H1 (cell line): ENCODE data around the gene ZC3HAV1. TPM values are rescaled to one million over a fixed set of nuclear protein-coding genes. Genes with fewer than 3 reads are reported as not detected.

Source experiments
- CTCF ChIA-PET: fragments of 300-600 bp; sonication (Branson Sonifier 250); formaldehyde crosslinking; loops from one replicate; lab custom pipeline; 2021; ENCODE audit not compliant: partially characterized antibody; lab: Charles Lee
- POLR2A ChIA-PET: fragments of 300-600 bp; sonication (Branson Sonifier 250); formaldehyde crosslinking; loops from one replicate; lab custom pipeline; 2021; ENCODE audit warnings: inconsistent platforms; ENCODE audit not compliant: partially characterized antibody; lab: Charles Lee
- DNase-seq, 2 experiments: peaks; one replicate each; pipeline versions ENCODE4 v3.0.0 to v3.0.0-alpha.2; 2010 to 2022; ENCODE audit warnings: low spot score in 2 of 2, low read depth in 1 of 2, mixed read lengths in 1 of 2
- FAIRE-seq: peaks from 2 replicates; lab custom pipeline; 2011; peaks lifted over from hg19 to GRCh38; lab: Jason Lieb, UNC
- H2AFZ ChIP-seq: 2 replicates; pipeline ENCODE4 v1.8.1; 2012; ENCODE audit warnings: low read length, inconsistent platforms
- H2AK5ac ChIP-seq: 2 replicates; pipeline ENCODE4 v1.6.1; 2013; ENCODE audit warnings: low read depth, low read length
- H2BK120ac ChIP-seq: replicated peaks from 2 replicates; pipeline ENCODE3; 2013; ENCODE audit warnings: low read depth, low read length, inconsistent platforms
- H2BK12ac ChIP-seq: 2 replicates; pipeline ENCODE4 v1.6.1; 2013; ENCODE audit warnings: low read depth, low read length
- H2BK15ac ChIP-seq: 2 replicates; pipeline ENCODE4 v1.6.1; 2013; ENCODE audit warnings: low read length
- H2BK20ac ChIP-seq: 2 replicates; pipeline ENCODE4 v1.6.1; 2013; ENCODE audit warnings: low read length
- H2BK5ac ChIP-seq: 2 replicates; pipeline ENCODE4 v1.6.1; 2013; ENCODE audit warnings: low read depth, low read length
- H3K14ac ChIP-seq: 2 replicates; pipeline ENCODE4 v1.6.1; 2013; ENCODE audit warnings: inconsistent platforms; ENCODE audit not compliant: insufficient read length
- H3K18ac ChIP-seq: 2 replicates; pipeline ENCODE4 v1.6.1; 2013; ENCODE audit warnings: low read length; ENCODE audit errors: extremely low read depth
- H3K23ac ChIP-seq: 2 replicates; pipeline ENCODE4 v1.6.1; 2013; ENCODE audit warnings: inconsistent platforms; ENCODE audit not compliant: insufficient read length
- H3K23me2 ChIP-seq: 2 replicates; pipeline ENCODE4 v1.6.1; 2013; ENCODE audit warnings: low read depth, low read length
- H3K27ac ChIP-seq: 2 replicates; pipeline ENCODE4 v1.6.1; 2011; ENCODE audit warnings: low read depth, low read length, inconsistent platforms
- H3K27me3 ChIP-seq, 4 experiments: replicated peaks in 1 of 4; 1 replicate in 1 of 4; 2 replicates in 3 of 4; pipeline versions ENCODE4 v1.6.1 to v1.8.1; 2011 to 2013; ENCODE audit warnings: low read length in 3 of 4, mild to moderate bottlenecking in 3 of 4, inconsistent platforms in 2 of 4, mixed read lengths in 2 of 4, moderate library complexity in 1 of 4; ENCODE audit not compliant: control insufficient read depth in 3 of 4, insufficient read depth in 3 of 4; ENCODE audit errors: extremely low read depth in 1 of 4
- H3K36me3 ChIP-seq, 4 experiments: 2 replicates each; pipeline versions ENCODE4 v1.6.1 to v1.8.1; 2011 to 2013; ENCODE audit warnings: mild to moderate bottlenecking in 4 of 4, low read length in 3 of 4, moderate library complexity in 2 of 4, control low read depth in 1 of 4, inconsistent platforms in 1 of 4; ENCODE audit not compliant: insufficient read depth in 4 of 4, control insufficient read depth in 2 of 4
- H3K4ac ChIP-seq: replicated peaks from 2 replicates; pipeline ENCODE3; 2013; ENCODE audit warnings: low read length, low read depth, mixed read lengths, inconsistent platforms; ENCODE audit not compliant: insufficient read length
- H3K4me1 ChIP-seq, 4 experiments: replicated peaks in 1 of 4; 1 replicate in 1 of 4; 2 replicates in 3 of 4; pipeline versions ENCODE4 v1.6.1 to v1.8.1; 2011 to 2013; ENCODE audit warnings: low read length in 3 of 4, inconsistent platforms in 2 of 4, mixed read lengths in 1 of 4; ENCODE audit not compliant: insufficient read depth in 4 of 4, control insufficient read depth in 3 of 4
- H3K4me2 ChIP-seq, 2 experiments: 2 replicates each; pipeline versions ENCODE4 v1.6.1 to v1.8.1; 2011 to 2013; ENCODE audit warnings: low read depth in 2 of 2, low read length in 2 of 2, control low read depth in 1 of 2, inconsistent platforms in 1 of 2, mild to moderate bottlenecking in 1 of 2; ENCODE audit not compliant: insufficient read depth in 1 of 2
- H3K4me3 ChIP-seq, 4 experiments: fragments of 200-600, 300-600 bp in 1 of 4; sonication (generic), shearing (Covaris generic), sonication (Bioruptor Twin) in 1 of 4; 2 replicates each; pipeline versions ENCODE4 v1.5.1 to v1.8.1; 2011 to 2016; ENCODE audit warnings: low read length in 4 of 4, low read depth in 3 of 4, control low read depth in 2 of 4, inconsistent platforms in 2 of 4, mild to moderate bottlenecking in 2 of 4, mixed read lengths in 1 of 4, moderate library complexity in 1 of 4; ENCODE audit not compliant: insufficient read depth in 2 of 4; ENCODE audit errors: extremely low read depth in 1 of 4
- H3K56ac ChIP-seq: replicated peaks from 2 replicates; pipeline ENCODE3; 2013; ENCODE audit warnings: low read depth, mild to moderate bottlenecking, mixed read lengths, low read length, inconsistent platforms; ENCODE audit not compliant: insufficient read length
- H3K79me1 ChIP-seq: 2 replicates; pipeline ENCODE4 v1.6.1; 2013; ENCODE audit warnings: low read depth, low read length, control low read depth
- H3K79me2 ChIP-seq, 2 experiments: 2 replicates each; pipeline versions ENCODE4 v1.6.1 to v1.8.1; 2012 to 2013; ENCODE audit warnings: low read length in 2 of 2, mild to moderate bottlenecking in 2 of 2, inconsistent platforms in 1 of 2; ENCODE audit not compliant: insufficient read depth in 2 of 2, control insufficient read depth in 1 of 2
- H3K9ac ChIP-seq, 4 experiments: replicated peaks in 1 of 4; 1 replicate in 1 of 4; 2 replicates in 3 of 4; pipeline versions ENCODE4 v1.6.1 to v1.8.1; 2011 to 2013; ENCODE audit warnings: low read depth in 3 of 4, low read length in 3 of 4, control low read depth in 2 of 4, mild to moderate bottlenecking in 2 of 4, moderate library complexity in 2 of 4, inconsistent platforms in 1 of 4; ENCODE audit errors: extremely low read depth in 1 of 4
- H3K9me3 ChIP-seq, 2 experiments: 2 replicates each; pipeline versions ENCODE4 v1.6.1 to v1.8.1; 2012 to 2013; ENCODE audit warnings: mild to moderate bottlenecking in 2 of 2, moderate library complexity in 2 of 2, control low read depth in 1 of 2, inconsistent platforms in 1 of 2, low read depth in 1 of 2, low read length in 1 of 2, mixed read lengths in 1 of 2; ENCODE audit not compliant: insufficient read depth in 2 of 2
- H4K20me1 ChIP-seq, 2 experiments: replicated peaks in 1 of 2; 2 replicates each; pipeline versions ENCODE3 to v1.8.1; 2011 to 2013; ENCODE audit warnings: inconsistent platforms in 2 of 2, low read length in 2 of 2, mild to moderate bottlenecking in 1 of 2; ENCODE audit not compliant: insufficient read depth in 2 of 2, control insufficient read depth in 1 of 2
- H4K5ac ChIP-seq: 2 replicates; pipeline ENCODE4 v1.6.1; 2013; ENCODE audit warnings: low read length, low read depth, mixed read lengths, inconsistent platforms; ENCODE audit not compliant: insufficient read length
- H4K8ac ChIP-seq: 2 replicates; pipeline ENCODE4 v1.8.0; 2013; ENCODE audit warnings: mild to moderate bottlenecking, moderate library complexity, low read length, inconsistent platforms; ENCODE audit not compliant: insufficient read depth; ENCODE audit errors: extremely low read depth
- H4K91ac ChIP-seq: replicated peaks from 2 replicates; pipeline ENCODE3; 2013; ENCODE audit warnings: low read length, mixed read lengths, inconsistent platforms; ENCODE audit not compliant: insufficient read length
- ASH2L ChIP-seq: fragments of 200-600, 300-600 bp; sonication (generic); IDR thresholded peaks from one replicate; pipeline ENCODE4 v1.7.1; 2017; ENCODE audit warnings: low read length
- CEBPB ChIP-seq: IDR thresholded peaks from 2 replicates; pipeline ENCODE4 v1.6.1; 2012; ENCODE audit warnings: low read depth, low read length
- EZH2 ChIP-seq: fragments of 200-600 bp; sonication (generic); IDR thresholded peaks from 2 replicates; pipeline ENCODE4 v1.7.1; 2012; ENCODE audit warnings: low read depth, mild to moderate bottlenecking, moderate library complexity, low read length, inconsistent platforms; ENCODE audit not compliant: severe bottlenecking
- GABPA ChIP-seq: IDR thresholded peaks from 2 replicates; pipeline ENCODE4 v1.6.1; 2011; ENCODE audit warnings: mild to moderate bottlenecking, low read length, moderate library complexity, borderline replicate concordance; ENCODE audit not compliant: insufficient read depth
- MAX ChIP-seq: IDR thresholded peaks from 2 replicates; pipeline ENCODE4 v1.6.1; 2012; ENCODE audit warnings: inconsistent platforms
- SAP30 ChIP-seq: fragments of 300-600 bp; sonication (generic); IDR thresholded peaks from 2 replicates; pipeline ENCODE4 v1.7.1; 2012; ENCODE audit warnings: low read length, moderate library complexity, mild to moderate bottlenecking, inconsistent platforms; ENCODE audit not compliant: insufficient read depth, insufficient replicate concordance
- SIN3A ChIP-seq, 2 experiments: IDR thresholded peaks in 1 of 2; conservative IDR thresholded peaks in 1 of 2; 2 replicates each; pipeline ENCODE4 v1.6.1; 2011 to 2012; ENCODE audit warnings: low read length in 2 of 2, improper control_type of control experiment in 1 of 2, low read depth in 1 of 2, mild to moderate bottlenecking in 1 of 2
- SP4 ChIP-seq: IDR thresholded peaks from 2 replicates; pipeline ENCODE4 v1.6.1; 2012; ENCODE audit warnings: low read length, inconsistent platforms
- TCF12 ChIP-seq: IDR thresholded peaks from 2 replicates; pipeline ENCODE4 v1.6.1; 2011; ENCODE audit warnings: low read depth, mild to moderate bottlenecking, low read length
- ZNF274 ChIP-seq: IDR thresholded peaks from 2 replicates; pipeline ENCODE4 v1.7.0; 2012; ENCODE audit warnings: low read length, borderline replicate concordance; ENCODE audit errors: extremely low read depth
- WGBS, 2 experiments: shearing (Covaris generic) in 1 of 2; methylation state at CpG; one replicate each; pipeline versions ENCODE4 v1.1.6 to v1.1.7; 2013 to 2015; ENCODE audit warnings: low lambda C conversion rate in 2 of 2, mixed read lengths in 2 of 2, inconsistent platforms in 1 of 2, low coverage in 1 of 2, missing lambda C conversion rate in 1 of 2; ENCODE audit not compliant: insufficient replicate concordance in 2 of 2, insufficient coverage in 1 of 2, insufficient read length in 1 of 2; ENCODE audit errors: extremely low coverage in 1 of 2, missing lambda C conversion rate in 1 of 2; 5-methylcytosine and 5-hydroxymethylcytosine counted together
- polyA plus RNA-seq, 7 experiments: library from polyadenylated mRNA; depleted of rRNA in 3 of 7; stranded (reverse) in 5 of 7; unstranded in 2 of 7; fragments of >200 nt in 5 of 7; fragments of 200-250 nt in 2 of 7; gene quantifications; 1 replicate in 5 of 7; 2 replicates in 1 of 7; 4 replicates in 1 of 7; pipeline versions ENCODE4 v1.2.1 to v1.2.3, GENCODE V29; 2011 to 2013; ENCODE audit warnings: missing spikeins in 2 of 7, mixed read lengths in 2 of 7
- total RNA-seq: library from RNA; stranded (reverse); fragmentation: NEBNext Ultra II Directional; extraction: Animal tissue kit (Norgen Biotek cat#: 25700); gene quantifications from 2 replicates; pipeline ENCODE4 v1.2.1, GENCODE V29; 2021
- TF ChIP-seq, protein P1 (sequence below): IDR thresholded peaks from 2 replicates; pipeline ENCODE4 v1.6.1; 2011; ENCODE audit warnings: low read depth, mild to moderate bottlenecking, low read length; ENCODE audit not compliant: insufficient read depth

Gene ZC3HAV1
- total and polyA plus RNA-seq, 2 of the 8 experiments (the other 6 are each of a cell fraction or from before 2014, with no cell fraction given): 22.5 to 43.4 TPM

DNA sequence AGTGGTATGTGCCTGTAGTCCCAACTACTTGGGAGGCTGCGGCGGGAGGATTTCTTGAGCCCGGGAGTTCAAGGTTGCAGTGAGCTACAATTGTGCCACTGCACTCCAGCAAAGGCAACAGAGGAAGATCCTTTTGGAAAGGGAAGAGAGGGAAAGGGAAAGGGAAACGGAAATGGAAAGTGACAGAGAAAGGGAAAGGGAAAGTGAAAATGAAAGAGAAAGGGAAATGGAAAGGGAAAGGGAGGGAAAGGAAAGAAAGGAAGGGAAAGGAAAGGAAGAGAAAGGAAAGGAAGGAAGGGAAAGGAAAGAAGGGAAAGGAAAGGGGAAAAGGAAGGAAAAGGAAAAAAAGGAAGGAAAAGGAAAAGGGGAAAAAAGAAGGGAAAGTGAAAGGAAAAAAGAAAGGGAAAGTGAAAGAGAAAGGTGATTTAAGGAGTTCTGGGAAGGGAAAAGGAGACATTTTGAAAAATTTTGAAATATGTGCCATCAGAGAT is 2.3 kb upstream of the ZC3HAV1 start:
- Histone ChIP-seq H2BK5ac (no peak overlapping the region), H3K9me3 (no peaks in the 10 kb centered on the region), H2BK20ac (no peak overlapping the region; the same call in 1 of the 2 replicates), H3K23ac (no peak overlapping the region), H3K79me1 (peaks cover 4% of the 10 kb centered on the region; the same call in 1 of the 2 replicates), H2AFZ (no peak overlapping the region), H3K14ac (no peak overlapping the region), H2AK5ac (no peak overlapping the region), H3K27me3 (peaks cover 0 to 7% (median 5%) of the 10 kb centered on the region in 4 experiments; a peak in 5 of 7 replicates), H3K36me3 (no peaks in the 10 kb centered on the region), H3K56ac (no peak overlapping the region), H3K4me1 (peaks cover 0 to 9% (median 5%) of the 10 kb centered on the region in 4 experiments; a peak in 3 of 7 replicates), H3K4ac (no peak overlapping the region), H4K8ac (no peak overlapping the region), H2BK15ac (no peak overlapping the region), H3K27ac (no peak overlapping the region), H3K9ac (no peak overlapping the region), H3K18ac (no peak overlapping the region), H3K4me3 (no peak overlapping the region), H3K23me2 (peaks cover 12% of the 10 kb centered on the region), H2BK12ac (no peak overlapping the region), H4K5ac (no peak overlapping the region), H3K4me2 (no peak overlapping the region), H3K79me2 (peaks cover 0 to 12% of the 10 kb centered on the region in 2 experiments; a peak in 2 of 4 replicates), H4K91ac (no peak overlapping the region), H4K20me1 (no peaks in the 10 kb centered on the region), H2BK120ac (no peak overlapping the region)
- no peak for DNase-seq
- WGBS, 2 experiments: 85 to 100% methylated on average over 1 to 4 of the region's 4 CpGs
- POLR2A ChIA-PET: interaction anchor here (0.8 to 1.4 kb wide), 2 partner anchors 7 to 119 kb away, joined by 3 to 6 read pairs; partner anchors contain the start of gene UBN2
- CTCF ChIA-PET: interaction anchor here (0.6 to 1.4 kb wide), 2 partner anchors 10 to 17 kb away, joined by 3 read pairs; no protein-coding TSS in a partner anchor
- no peak for TF ChIP-seq SP4
- TF ChIP-seq CEBPB: no peak
- TF ChIP-seq ZNF274: no peak
- TF ChIP-seq EZH2: no peak
- no peak for TF ChIP-seq TCF12
- TF ChIP-seq, protein P1, sequence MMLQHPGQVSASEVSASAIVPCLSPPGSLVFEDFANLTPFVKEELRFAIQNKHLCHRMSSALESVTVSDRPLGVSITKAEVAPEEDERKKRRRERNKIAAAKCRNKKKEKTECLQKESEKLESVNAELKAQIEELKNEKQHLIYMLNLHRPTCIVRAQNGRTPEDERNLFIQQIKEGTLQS: no peak
- no peak for TF ChIP-seq GABPA
- no peak for TF ChIP-seq SAP30
- no peak for TF ChIP-seq MAX
- no peak for TF ChIP-seq ASH2L
- no peak for TF ChIP-seq SIN3A (conservative IDR thresholded peaks at IDR 0.05 in 1 of 2, IDR thresholded peaks at IDR 0.05 in 1 of 2; ENCODE audit: low read depth in 1 of 2, low read length in 2 of 2)
- no peak for FAIRE-seq
